ENCODE data around the gene AASDHPPT. TPM values are rescaled to one million over a fixed set of nuclear protein-coding genes. Genes with fewer than 3 reads are reported as not detected.
"Not testable (repeated sequence)": the region's sequence is repeated elsewhere in the genome, so short reads cannot be mapped to it uniquely, and the experiment has no call there.

Gene AASDHPPT
- 10 to 100 TPM in 11 of 12 donors, not detected in 1; 38.9 to 76.7 (median 63.9) TPM for polyA plus RNA-seq (ENCODE audit: insufficient read length in 12 of 12)
- long read RNA-seq, donor 1, full-length matches to known transcripts, result 25 of 31 reads
- long read RNA-seq, donor 1, partial matches to known transcripts, result 6 of 31 reads
- long read RNA-seq, donor 1, other reads (novel, unspliced or antisense), result 0 of 31 reads
- long read RNA-seq, donor 2, full-length matches to known transcripts, result 50 of 50 reads
- long read RNA-seq, donor 2, partial matches to known transcripts, result 0 of 50 reads
- long read RNA-seq, donor 2, other reads (novel, unspliced or antisense), result 0 of 50 reads
- long read RNA-seq, donor 3, transcript AASDHPPT-201 (6 exons, 2,955 nt), result major isoform, 26 of 45 reads
- long read RNA-seq, donor 3, partial matches to known transcripts, result 19 of 45 reads
- long read RNA-seq, donor 3, other reads (novel, unspliced or antisense), result 0 of 45 reads
- long read RNA-seq, donor 4, full-length matches to known transcripts, result 23 of 23 reads
- long read RNA-seq, donor 4, partial matches to known transcripts, result 0 of 23 reads
- long read RNA-seq, donor 4, other reads (novel, unspliced or antisense), result 0 of 23 reads
- long read RNA-seq, donor 5, result 0 reads
- long read RNA-seq, donor 6, transcript AASDHPPT-201 (6 exons, 2,955 nt), result major isoform, 21 of 21 reads
- long read RNA-seq, donor 6, partial matches to known transcripts, result 0 of 21 reads
- long read RNA-seq, donor 6, other reads (novel, unspliced or antisense), result 0 of 21 reads
- long read RNA-seq, donor 7, full-length matches to known transcripts, result 20 of 20 reads
- long read RNA-seq, donor 7, partial matches to known transcripts, result 0 of 20 reads
- long read RNA-seq, donor 7, other reads (novel, unspliced or antisense), result 0 of 20 reads
- long read RNA-seq, donor 8, transcript AASDHPPT-201 (6 exons, 2,955 nt), result major isoform, 50 of 55 reads
- long read RNA-seq, donor 8, partial matches to known transcripts, result 5 of 55 reads
- long read RNA-seq, donor 8, other reads (novel, unspliced or antisense), result 0 of 55 reads
- long read RNA-seq, donor 9, transcript AASDHPPT-201 (6 exons, 2,955 nt), result major isoform, 17 of 17 reads
- long read RNA-seq, donor 9, partial matches to known transcripts, result 0 of 17 reads
- long read RNA-seq, donor 9, other reads (novel, unspliced or antisense), result 0 of 17 reads
- long read RNA-seq, donor 10, transcript AASDHPPT-201 (6 exons, 2,955 nt), result major isoform, 38 of 38 reads
- long read RNA-seq, donor 10, partial matches to known transcripts, result 0 of 38 reads
- long read RNA-seq, donor 10, other reads (novel, unspliced or antisense), result 0 of 38 reads
- long read RNA-seq, donor 11, transcript AASDHPPT-201 (6 exons, 2,955 nt), result major isoform, 45 of 45 reads
- long read RNA-seq, donor 11, partial matches to known transcripts, result 0 of 45 reads
- long read RNA-seq, donor 11, other reads (novel, unspliced or antisense), result 0 of 45 reads

- peak; percentile 68 for DNase-seq
Observed at GRCh38 chr11:106077609-106078455, at the start of gene AASDHPPT. TSS of gene AASDHPPT (plus strand) at chr11:106077662. CDS start at chr11:106077711, 49 bp downstream.

GRCh38 chr11:106030609-106031008, 46.9 kb upstream of the AASDHPPT start:
- no peak for DNase-seq

- DNase-seq, result no peak
Observed at GRCh38 chr11:106031202-106031810, 46.2 kb upstream of the AASDHPPT start.

GRCh38 chr11:106031936-106032335, 45.5 kb upstream of the AASDHPPT start:
- DNase-seq, result no peak

- DNase-seq, result no peak
Observed at GRCh38 chr11:106032861-106033260, 44.6 kb upstream of the AASDHPPT start.

GRCh38 chr11:106043540-106043939, 33.9 kb upstream of the AASDHPPT start:
- DNase-seq, result no peak

GRCh38 chr11:106047631-106048030, 29.8 kb upstream of the AASDHPPT start:
- no peak for DNase-seq

- no peak for DNase-seq
Observed at GRCh38 chr11:106049727-106050476, 27.6 kb upstream of the AASDHPPT start.

GRCh38 chr11:106051103-106051502, 26.4 kb upstream of the AASDHPPT start:
- DNase-seq, result no peak

- not testable (repeated sequence) for DNase-seq
Observed at GRCh38 chr11:106058377-106058776, 19.1 kb upstream of the AASDHPPT start.

GRCh38 chr11:106059617-106060016, 17.8 kb upstream of the AASDHPPT start:
- no peak for DNase-seq

- no peak for DNase-seq
Observed at GRCh38 chr11:106061249-106061784, 16.1 kb upstream of the AASDHPPT start.

- DNase-seq, result no peak
Observed at GRCh38 chr11:106061954-106062949, 15.2 kb upstream of the AASDHPPT start.

- DNase-seq, result no peak
Observed at GRCh38 chr11:106063009-106063408, 14.5 kb upstream of the AASDHPPT start.

GRCh38 chr11:106070606-106071005, 6.9 kb upstream of the AASDHPPT start:
- no peak for DNase-seq

GRCh38 chr11:106072804-106073203, 4.7 kb upstream of the AASDHPPT start:
- no peak for DNase-seq

GRCh38 chr11:106076171-106076918, 1.1 kb upstream of the AASDHPPT start:
- no peak for DNase-seq
